HG03066 (cell line): ENCODE results near the gene PPIE.
A peak's percentile ranks its signal among the peaks of the same experiment; 100 is the strongest.
"Not testable (repeated sequence)": the region's sequence is repeated elsewhere in the genome, so short reads cannot be mapped to it uniquely, and the experiment has no call there.

Experiments
- ATAC-seq: cut with Tn5 transposase; IDR thresholded peaks from one replicate; pipeline ENCODE4 v1.9.1; 2021; ENCODE audit warnings: low read depth; ENCODE audit not compliant: unreplicated experiment

Gene PPIE

GRCh38 chr1:39776886-39777285, 38.2 kb downstream of the PPIE start:
- no peak for ATAC-seq

GRCh38 chr1:39777306-39777705, 38.6 kb downstream of the PPIE start:
- no peak for ATAC-seq

GRCh38 chr1:39777896-39778295, 39.2 kb downstream of the PPIE start:
- ATAC-seq = not testable (repeated sequence)

- ATAC-seq = not testable (repeated sequence)
Observed at GRCh38 chr1:39778463-39779099, 39.9 kb downstream of the PPIE start.

GRCh38 chr1:39779137-39779536, 40.5 kb downstream of the PPIE start:
- ATAC-seq = no peak

GRCh38 chr1:39779821-39780220, 41.1 kb downstream of the PPIE start:
- ATAC-seq = no peak

- ATAC-seq = no peak
Observed at GRCh38 chr1:39781349-39781715, 42.6 kb downstream of the PPIE start.

GRCh38 chr1:39782103-39782502, 43.4 kb downstream of the PPIE start:
- ATAC-seq = no peak

- ATAC-seq = not testable (repeated sequence)
Observed at GRCh38 chr1:39782685-39783084, 44.0 kb downstream of the PPIE start.

GRCh38 chr1:39786303-39787107, 47.8 kb downstream of the PPIE start:
- ATAC-seq = not testable (repeated sequence)

GRCh38 chr1:39787108-39787375, 48.4 kb downstream of the PPIE start:
- not testable (repeated sequence) for ATAC-seq

- no peak for ATAC-seq
Observed at GRCh38 chr1:39787468-39787867, 48.8 kb downstream of the PPIE start.

- not testable (repeated sequence) for ATAC-seq
Observed at GRCh38 chr1:39787964-39788363, 49.3 kb downstream of the PPIE start.

- no peak for ATAC-seq
Observed at GRCh38 chr1:39788426-39788757, 49.7 kb downstream of the PPIE start.

- peak; percentile 71 for ATAC-seq
Observed at GRCh38 chr1:39788758-39789570, 50.3 kb downstream of the PPIE start, which contains the start of gene BMP8B. TSS of gene BMP8B (minus strand) at chr1:39788865. CDS start at chr1:39788485, 380 bp downstream.

- ATAC-seq = no peak
Observed at GRCh38 chr1:39789571-39790110, 51.0 kb downstream of the PPIE start.

- ATAC-seq = no peak
Observed at GRCh38 chr1:39791838-39792237, 53.2 kb downstream of the PPIE start.

- ATAC-seq = no peak
Observed at GRCh38 chr1:39795651-39796050, 57.0 kb downstream of the PPIE start.

GRCh38 chr1:39798859-39799769, 60.4 kb downstream of the PPIE start:
- peak; percentile 73 for ATAC-seq

GRCh38 chr1:39799770-39800470, 61.2 kb downstream of the PPIE start:
- peak; percentile 46 for ATAC-seq
